ENCODE results near the gene PPARA. TPM values are rescaled to one million over a fixed set of nuclear protein-coding genes. Genes with fewer than 3 reads are reported as not detected.

The PPARA gene
- total RNA-seq, 1 experiment from 2014 or later: 14.5 TPM

GRCh38 chr22:46163557-46163888 lies 13.2 kb downstream of the PPARA start (continued):
- TF ChIP-seq ZFX (IDR thresholded peaks at IDR 0.05) (no peak), EZH2phosphoT487 (IDR thresholded peaks at IDR 0.05; ENCODE audit: borderline replicate concordance) (no peak), POLR2AphosphoS5 (IDR thresholded peaks at IDR 0.05; ENCODE audit: low read depth, low read length) (no peak)

DNA sequence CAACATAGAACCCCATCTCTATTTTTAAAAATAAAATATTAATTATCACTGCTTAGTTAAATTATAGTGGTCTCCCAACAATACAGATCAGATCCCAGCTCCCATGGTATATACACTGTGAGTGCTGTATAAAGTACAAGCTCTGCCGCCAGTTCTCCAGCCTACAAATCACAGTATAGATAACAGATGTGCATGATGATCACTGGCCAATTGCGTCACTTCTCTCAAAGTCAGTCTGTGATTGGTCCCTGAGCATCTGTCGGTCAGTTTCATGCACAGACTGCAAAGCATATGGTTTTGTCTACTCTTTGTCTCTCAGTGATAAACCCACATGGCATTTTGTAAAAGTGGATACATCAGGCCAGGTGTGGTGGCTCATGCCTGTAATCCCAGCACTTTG lies 15.7 kb downstream of the PPARA start:
- Histone ChIP-seq H3K27ac (ENCODE audit: low read depth, low read length) (no peak overlapping the region), H2AFZ (ENCODE audit: low read depth, low read length, poor library complexity, severe bottlenecking) (no peak overlapping the region), H3K9me3 (ENCODE audit: control insufficient read depth in 1 of 2, insufficient read depth in 1 of 2, low read depth in 1 of 2, low read length in 2 of 2) (no peaks in the 10 kb centered on the region; a peak in 1 of 4 replicates), H4K20me1 (ENCODE audit: insufficient read depth) (no peaks in the 10 kb centered on the region), H3K4me2 (ENCODE audit: low read length) (no peak overlapping the region), H3K4me1 (ENCODE audit: control insufficient read depth in 1 of 2, insufficient read depth in 2 of 2, low read length in 2 of 2) (peaks cover 7 to 12% of the 10 kb centered on the region in 2 experiments), H3K79me2 (ENCODE audit: insufficient read depth, low read length) (no peaks in the 10 kb centered on the region), H3K27me3 (ENCODE audit: insufficient read depth, low read length) (no peaks in the 10 kb centered on the region), H3K9me2 (ENCODE audit: insufficient read depth) (no peaks in the 10 kb centered on the region), H3K36me3 (ENCODE audit: control insufficient read depth in 1 of 2, insufficient read depth in 2 of 2, low read length in 2 of 2) (no peaks in the 10 kb centered on the region), H3K9ac (ENCODE audit: low read length) (no peak overlapping the region), H3K4me3 (replicated peaks in 1 of 2; ENCODE audit: low read depth in 1 of 2, low read length in 2 of 2) (no peak overlapping the region)
- POLR2A ChIA-PET: no interaction called here
- no peak for DNase-seq (ENCODE audit: low read depth, low spot score)
- BruUV-seq (replicated peaks): no TSS peak
- peak; percentile 66 for ATAC-seq
- intact Hi-C loops (cut with micrococcal nuclease): no loop called here
- CTCF ChIA-PET: no interaction called here
- TF ChIP-seq ZNF274 (IDR thresholded peaks at IDR 0.05; ENCODE audit: low read depth, low read length) (no peak), EZH2 (IDR thresholded peaks at IDR 0.05) (no peak), SIN3A (IDR thresholded peaks at IDR 0.05; ENCODE audit: low read depth) (no peak), CEBPB (IDR thresholded peaks at IDR 0.05; ENCODE audit: low read depth) (no peak), EGR1 (IDR thresholded peaks at IDR 0.05; ENCODE audit: low read depth) (no peak), ZBTB33 (IDR thresholded peaks at IDR 0.05; ENCODE audit: extremely low read depth, insufficient replicate concordance, low read length) (no peak), POLR2A (IDR thresholded peaks at IDR 0.05; ENCODE audit: borderline replicate concordance, extremely low read depth, insufficient read depth, insufficient read length) (no peak), SRF (IDR thresholded peaks at IDR 0.05; ENCODE audit: low read depth) (no peak), ELF1 (IDR thresholded peaks at IDR 0.05; ENCODE audit: borderline replicate concordance, low read depth) (no peak), CTCF (IDR thresholded peaks at IDR 0.05 in 2 of 3, conservative IDR thresholded peaks at IDR 0.05 in 1 of 3; ENCODE audit: borderline replicate concordance in 1 of 3, insufficient read depth in 1 of 3, low read depth in 2 of 3, low read length in 2 of 3) (no peak), EZH2phosphoT487 (IDR thresholded peaks at IDR 0.05; ENCODE audit: borderline replicate concordance) (no peak), POLR2AphosphoS5 (IDR thresholded peaks at IDR 0.05; ENCODE audit: low read depth, low read length) (no peak), CBX3 (IDR thresholded peaks at IDR 0.05; ENCODE audit: low read depth) (no peak), SP1 (IDR thresholded peaks at IDR 0.05; ENCODE audit: low read depth) (no peak), RAD21 (IDR thresholded peaks at IDR 0.05; ENCODE audit: low read depth) (no peak)
- TF ChIP-seq, protein P1, sequence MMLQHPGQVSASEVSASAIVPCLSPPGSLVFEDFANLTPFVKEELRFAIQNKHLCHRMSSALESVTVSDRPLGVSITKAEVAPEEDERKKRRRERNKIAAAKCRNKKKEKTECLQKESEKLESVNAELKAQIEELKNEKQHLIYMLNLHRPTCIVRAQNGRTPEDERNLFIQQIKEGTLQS (IDR thresholded peaks at IDR 0.05): no peak
- TF ChIP-seq, protein P2, sequence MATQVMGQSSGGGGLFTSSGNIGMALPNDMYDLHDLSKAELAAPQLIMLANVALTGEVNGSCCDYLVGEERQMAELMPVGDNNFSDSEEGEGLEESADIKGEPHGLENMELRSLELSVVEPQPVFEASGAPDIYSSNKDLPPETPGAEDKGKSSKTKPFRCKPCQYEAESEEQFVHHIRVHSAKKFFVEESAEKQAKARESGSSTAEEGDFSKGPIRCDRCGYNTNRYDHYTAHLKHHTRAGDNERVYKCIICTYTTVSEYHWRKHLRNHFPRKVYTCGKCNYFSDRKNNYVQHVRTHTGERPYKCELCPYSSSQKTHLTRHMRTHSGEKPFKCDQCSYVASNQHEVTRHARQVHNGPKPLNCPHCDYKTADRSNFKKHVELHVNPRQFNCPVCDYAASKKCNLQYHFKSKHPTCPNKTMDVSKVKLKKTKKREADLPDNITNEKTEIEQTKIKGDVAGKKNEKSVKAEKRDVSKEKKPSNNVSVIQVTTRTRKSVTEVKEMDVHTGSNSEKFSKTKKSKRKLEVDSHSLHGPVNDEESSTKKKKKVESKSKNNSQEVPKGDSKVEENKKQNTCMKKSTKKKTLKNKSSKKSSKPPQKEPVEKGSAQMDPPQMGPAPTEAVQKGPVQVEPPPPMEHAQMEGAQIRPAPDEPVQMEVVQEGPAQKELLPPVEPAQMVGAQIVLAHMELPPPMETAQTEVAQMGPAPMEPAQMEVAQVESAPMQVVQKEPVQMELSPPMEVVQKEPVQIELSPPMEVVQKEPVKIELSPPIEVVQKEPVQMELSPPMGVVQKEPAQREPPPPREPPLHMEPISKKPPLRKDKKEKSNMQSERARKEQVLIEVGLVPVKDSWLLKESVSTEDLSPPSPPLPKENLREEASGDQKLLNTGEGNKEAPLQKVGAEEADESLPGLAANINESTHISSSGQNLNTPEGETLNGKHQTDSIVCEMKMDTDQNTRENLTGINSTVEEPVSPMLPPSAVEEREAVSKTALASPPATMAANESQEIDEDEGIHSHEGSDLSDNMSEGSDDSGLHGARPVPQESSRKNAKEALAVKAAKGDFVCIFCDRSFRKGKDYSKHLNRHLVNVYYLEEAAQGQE (IDR thresholded peaks at IDR 0.05; ENCODE audit: low read depth): no peak
- RAD21 ChIA-PET (ENCODE audit: low non-redundant PET in 1 of 2, low total read pairs in 2 of 2, uncharacterized antibody in 2 of 2, unreplicated experiment in 2 of 2): no interaction called here
